Osteocyte (in vitro differentiated cells): ENCODE measurements around the gene CAPG. TPM values are rescaled to one million over a fixed set of nuclear protein-coding genes. Genes with fewer than 3 reads are reported as not detected.

Experiments used
- DNase-seq: peaks from one replicate; pipeline ENCODE4 v3.0.0; 2021; ENCODE audit warnings: mixed read lengths; ENCODE audit not compliant: unreplicated experiment; ENCODE audit errors: extremely low spot score
- H3K27ac Mint-ChIP-seq: one replicate; pipeline ENCODE4 v1.8.0; 2021; ENCODE audit warnings: mild to moderate bottlenecking, mixed read lengths; ENCODE audit not compliant: unreplicated experiment
- H3K27me3 Mint-ChIP-seq: one replicate; pipeline ENCODE4 v1.8.0; 2021; ENCODE audit warnings: mixed read lengths; ENCODE audit not compliant: unreplicated experiment
- H3K36me3 Mint-ChIP-seq: one replicate; pipeline ENCODE4 v1.8.0; 2021; ENCODE audit warnings: mixed read lengths; ENCODE audit not compliant: unreplicated experiment
- H3K4me1 Mint-ChIP-seq: one replicate; pipeline ENCODE4 v1.8.0; 2021; ENCODE audit warnings: mixed read lengths; ENCODE audit not compliant: unreplicated experiment
- H3K4me3 Mint-ChIP-seq: one replicate; pipeline ENCODE4 v1.8.0; 2021; ENCODE audit warnings: mild to moderate bottlenecking, moderate library complexity, mixed read lengths; ENCODE audit not compliant: unreplicated experiment
- H3K9me3 Mint-ChIP-seq: one replicate; pipeline ENCODE4 v1.8.0; 2021; ENCODE audit warnings: mixed read lengths; ENCODE audit not compliant: unreplicated experiment
- CTCF ChIP-seq: fragments of 200-600 bp; sonication (generic); IDR thresholded peaks from 2 replicates; pipeline ENCODE4 v1.5.0; 2021; ENCODE audit warnings: antibody characterized with exemption, mild to moderate bottlenecking, moderate library complexity
- total RNA-seq: library from RNA; stranded (reverse); gene quantifications from 2 replicates; pipeline ENCODE4 v1.2.1, GENCODE V29; 2021

The CAPG gene
- total RNA-seq, 1 donor from 2014 or later: 32.8 TPM

- no peak for TF ChIP-seq CTCF
- Mint-ChIP-seq H3K27ac (peak overlapping the region; percentile 93), H3K27me3 (no peaks in the 10 kb centered on the region), H3K9me3 (no peaks in the 10 kb centered on the region), H3K4me3 (peak overlapping the region; percentile 45), H3K4me1 (peaks cover 37% of the 10 kb centered on the region), H3K36me3 (no peaks in the 10 kb centered on the region)
- DNase-seq: no peak
Observed at GRCh38 chr2:85438201-85439024, 28.2 kb upstream of the CAPG start.

DNA sequence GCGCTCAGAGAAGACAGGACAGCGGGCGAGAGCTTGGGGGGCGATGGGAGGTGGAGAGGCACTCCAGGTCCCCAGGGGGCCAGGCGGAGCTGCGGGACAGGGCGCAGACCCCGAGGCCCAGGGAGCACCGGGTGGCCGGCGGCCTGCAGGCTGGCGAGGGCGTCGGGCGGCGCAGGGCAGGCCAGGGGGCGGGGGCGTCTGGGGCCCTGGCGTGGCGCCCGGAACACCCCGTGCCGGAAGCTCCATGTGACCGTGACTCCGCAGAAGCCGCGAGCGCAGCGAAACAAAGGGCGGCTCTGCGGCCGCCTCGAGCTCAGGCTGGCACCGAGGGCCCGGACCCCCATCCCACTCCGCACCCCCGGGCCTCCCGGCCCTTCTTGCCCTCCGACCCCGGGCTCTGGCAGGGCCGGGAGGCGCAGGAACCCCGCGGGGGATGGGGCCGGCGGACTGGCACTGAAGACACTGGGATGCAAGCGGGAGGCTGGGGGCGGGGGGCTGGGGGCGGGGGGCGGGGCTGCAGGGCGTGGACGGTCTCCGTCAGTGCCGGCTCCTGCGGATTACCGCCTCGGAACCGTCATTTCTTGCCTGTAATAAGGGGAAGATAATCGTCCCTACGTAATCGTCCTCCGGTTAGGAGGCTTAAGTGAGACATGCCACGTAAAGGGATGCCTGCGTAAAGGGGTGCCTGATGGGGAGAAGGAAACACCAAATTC lies 27.5 kb upstream of the CAPG start:
- peak; percentile 90 for DNase-seq
- peak overlapping the region; percentile 45 for H3K4me3 Mint-ChIP-seq
- peaks cover 45% of the 10 kb centered on the region for H3K4me1 Mint-ChIP-seq
- no peak for TF ChIP-seq CTCF
- H3K27me3 Mint-ChIP-seq: no peaks in the 10 kb centered on the region
- H3K36me3 Mint-ChIP-seq: no peaks in the 10 kb centered on the region
- peak overlapping the region; percentile 96 for H3K27ac Mint-ChIP-seq
- H3K9me3 Mint-ChIP-seq: no peaks in the 10 kb centered on the region

GRCh38 chr2:85436836-85437487 lies 26.8 kb upstream of the CAPG start:
- no peak for TF ChIP-seq CTCF
- Mint-ChIP-seq H3K27ac (peak overlapping the region; percentile 96), H3K27me3 (no peaks in the 10 kb centered on the region), H3K4me1 (peaks cover 49% of the 10 kb centered on the region), H3K9me3 (no peaks in the 10 kb centered on the region), H3K36me3 (no peaks in the 10 kb centered on the region), H3K4me3 (no peak overlapping the region)
- DNase-seq: no peak

GRCh38 chr2:85435981-85436835 lies 26.0 kb upstream of the CAPG start:
- Mint-ChIP-seq H3K4me3 (no peak overlapping the region), H3K9me3 (no peaks in the 10 kb centered on the region), H3K27ac (peak overlapping the region; percentile 41), H3K36me3 (no peaks in the 10 kb centered on the region), H3K4me1 (peaks cover 50% of the 10 kb centered on the region), H3K27me3 (no peaks in the 10 kb centered on the region)
- DNase-seq: no peak
- TF ChIP-seq CTCF: no peak
